T-helper 22 cell (primary cell): Measurements from ENCODE around the gene TAGLN3.

Experiments
- DNase-seq: peaks from one replicate; pipeline ENCODE4 v3.0.0-alpha.2; 2020; ENCODE audit warnings: low read depth

Gene TAGLN3

GRCh38 chr3:111978583-111979433, 19.9 kb upstream of the TAGLN3 start, which contains the start of gene ABHD10:
Gene ABHD10 (plus strand): TSS chr3:111979026. CDS start chr3:111979062, 36 bp downstream.
- peak; percentile 89 for DNase-seq

GRCh38 chr3:111979434-111980038, 19.2 kb upstream of the TAGLN3 start:
- DNase-seq = no peak

- DNase-seq = no peak
Observed at GRCh38 chr3:111980716-111981456, 17.8 kb upstream of the TAGLN3 start.

- DNase-seq = no peak
Observed at GRCh38 chr3:111981457-111981763, 17.3 kb upstream of the TAGLN3 start.

GRCh38 chr3:111984636-111985298, 14.0 kb upstream of the TAGLN3 start:
- no peak for DNase-seq

- no peak for DNase-seq
Observed at GRCh38 chr3:111986800-111987199, 11.9 kb upstream of the TAGLN3 start.

GRCh38 chr3:111989061-111989678, 9.6 kb upstream of the TAGLN3 start:
- no peak for DNase-seq

- DNase-seq = no peak
Observed at GRCh38 chr3:111993038-111993437, 5.7 kb upstream of the TAGLN3 start.

- DNase-seq = no peak
Observed at GRCh38 chr3:111999484-112000324, 982 bp downstream of the TAGLN3 start.

- DNase-seq = no peak
Observed at GRCh38 chr3:112000367-112000771, 1.6 kb downstream of the TAGLN3 start.

GRCh38 chr3:112000966-112001365, 2.2 kb downstream of the TAGLN3 start:
- no peak for DNase-seq

- no peak for DNase-seq
Observed at GRCh38 chr3:112001526-112001925, 2.8 kb downstream of the TAGLN3 start.

GRCh38 chr3:112002096-112002971, 3.6 kb downstream of the TAGLN3 start:
- no peak for DNase-seq

- no peak for DNase-seq
Observed at GRCh38 chr3:112003321-112004080, 4.8 kb downstream of the TAGLN3 start.

GRCh38 chr3:112004187-112004586, 5.5 kb downstream of the TAGLN3 start:
- no peak for DNase-seq

GRCh38 chr3:112004669-112005068, 5.9 kb downstream of the TAGLN3 start:
- no peak for DNase-seq

- no peak for DNase-seq
Observed at GRCh38 chr3:112005091-112005672, 6.5 kb downstream of the TAGLN3 start.

GRCh38 chr3:112007633-112008032, 8.9 kb downstream of the TAGLN3 start:
- DNase-seq = no peak

GRCh38 chr3:112009670-112010069, 10.9 kb downstream of the TAGLN3 start:
- no peak for DNase-seq
